ENCODE data around the gene ZNF286A.
"Not testable (repeated sequence)": the region's sequence is repeated elsewhere in the genome, so short reads cannot be mapped to it uniquely, and the experiment has no call there.

The ZNF286A gene

DNA sequence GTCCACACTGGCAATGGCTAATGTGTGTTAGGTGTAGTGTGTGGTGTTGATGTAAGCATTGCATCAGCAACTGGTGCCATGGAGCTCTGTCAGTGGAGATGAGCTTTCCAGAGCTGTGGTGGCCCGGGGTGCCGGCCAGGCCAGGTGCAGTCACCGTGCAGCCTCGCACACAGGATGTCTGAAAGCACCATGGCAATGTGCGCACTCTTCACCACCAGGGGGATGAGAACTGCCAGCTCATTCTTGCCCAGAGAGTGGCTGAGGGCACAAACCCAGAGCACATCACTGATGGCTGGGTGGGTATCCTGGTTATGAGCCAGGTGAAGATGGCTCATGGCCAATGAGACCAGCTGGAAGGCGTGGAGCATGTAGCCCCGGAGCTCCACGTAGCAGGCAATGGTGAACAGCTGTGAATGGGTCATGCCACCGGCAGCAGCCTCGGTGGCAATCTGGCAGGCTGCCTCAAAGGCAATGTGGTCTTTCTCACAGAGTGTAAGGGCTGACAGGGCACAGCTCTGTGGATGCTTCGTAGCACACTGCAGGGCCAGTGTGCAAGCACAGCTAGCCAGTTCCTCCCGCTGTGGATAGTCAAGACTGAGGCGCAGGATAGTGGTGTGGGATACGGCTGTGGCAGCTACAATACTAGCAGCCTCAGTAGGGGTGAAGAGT is 69.4 kb downstream of the ZNF286A start:
- in situ Hi-C loops (cut with HindIII; ENCODE audit: low sequenced_read_pairs) = not testable (repeated sequence)
